ENCODE data around the gene GBX1.

Gene GBX1

DNA sequence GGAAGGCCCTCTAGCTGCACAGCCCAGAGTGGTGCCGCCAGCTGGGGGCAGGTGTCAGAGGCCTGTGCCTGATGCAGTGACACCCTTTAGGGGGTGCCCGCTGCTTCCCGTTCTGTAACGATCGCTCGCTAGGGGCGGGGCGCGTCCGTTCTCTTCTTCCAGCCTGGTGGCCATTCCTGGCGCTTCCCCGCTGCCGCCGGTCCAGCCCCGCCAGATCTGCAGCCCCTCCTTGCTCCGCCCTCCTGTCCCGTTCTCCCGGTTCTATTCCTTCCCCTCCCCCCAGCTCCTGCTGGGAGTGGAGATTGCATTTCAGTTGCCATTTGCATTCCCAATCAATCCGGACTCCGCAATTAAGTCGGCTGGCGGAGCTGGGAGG lies 42.0 kb downstream of the GBX1 start:
- DNase-seq = no peak

DNA sequence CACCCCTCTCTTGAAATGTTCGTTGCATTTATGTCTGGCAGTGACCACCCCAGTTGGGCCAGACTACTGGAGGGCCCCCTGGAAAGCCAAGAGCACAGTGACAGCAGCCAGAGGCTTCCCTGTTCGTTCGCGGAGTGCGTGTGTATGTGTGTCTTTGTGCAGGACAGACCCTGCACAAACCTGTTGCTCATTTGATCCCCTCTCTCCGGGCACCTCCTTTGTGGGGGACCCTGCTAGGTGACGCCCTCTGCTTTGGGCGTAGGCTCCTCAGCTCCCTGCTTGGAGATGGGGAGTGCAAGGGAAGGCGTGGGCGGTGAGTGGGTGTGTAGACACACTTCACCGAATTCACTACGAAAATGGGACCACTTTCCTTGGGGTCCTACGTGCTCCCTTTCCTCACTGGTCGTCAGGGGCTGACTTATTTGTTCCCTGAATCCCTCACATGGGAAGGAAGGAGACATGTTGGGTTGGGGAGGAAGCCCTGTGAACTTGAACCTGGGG lies 42.5 kb downstream of the GBX1 start:
- DNase-seq = no peak

GRCh38 chr7:151124481-151124880 lies 43.0 kb downstream of the GBX1 start:
- DNase-seq = no peak

DNA sequence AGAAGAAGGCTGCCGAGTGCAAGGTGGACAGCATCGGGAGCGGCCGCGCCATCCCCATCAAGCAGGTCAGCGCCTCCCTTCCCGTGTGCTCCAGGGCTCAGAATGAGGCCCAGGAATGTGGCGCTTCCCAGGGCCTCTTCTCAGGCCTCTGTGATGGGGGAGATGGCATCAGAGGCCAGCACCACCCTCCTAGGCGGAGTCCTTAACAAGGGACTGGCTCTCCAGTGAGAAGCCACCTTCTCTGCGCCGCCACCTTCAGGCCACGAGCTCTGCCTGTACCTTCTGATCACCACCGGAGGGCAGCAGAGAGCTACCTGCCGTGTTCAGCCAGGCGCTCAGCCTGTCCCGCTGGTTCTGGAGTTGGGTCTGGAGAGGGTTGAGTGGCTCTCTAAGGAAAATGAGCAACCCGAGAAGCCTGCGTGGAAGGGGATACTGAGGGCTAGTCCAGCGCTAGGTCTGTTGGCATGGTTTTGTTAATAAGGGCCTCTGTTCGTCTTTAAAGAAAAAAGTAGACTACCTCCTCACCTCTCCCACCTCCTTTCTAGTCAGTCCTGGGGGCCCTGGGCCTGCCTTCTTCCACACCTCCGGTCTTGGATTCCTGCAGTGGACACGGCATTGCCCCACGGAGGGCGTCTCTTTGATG lies 43.6 kb downstream of the GBX1 start:
- DNase-seq = peak; percentile 94

DNA sequence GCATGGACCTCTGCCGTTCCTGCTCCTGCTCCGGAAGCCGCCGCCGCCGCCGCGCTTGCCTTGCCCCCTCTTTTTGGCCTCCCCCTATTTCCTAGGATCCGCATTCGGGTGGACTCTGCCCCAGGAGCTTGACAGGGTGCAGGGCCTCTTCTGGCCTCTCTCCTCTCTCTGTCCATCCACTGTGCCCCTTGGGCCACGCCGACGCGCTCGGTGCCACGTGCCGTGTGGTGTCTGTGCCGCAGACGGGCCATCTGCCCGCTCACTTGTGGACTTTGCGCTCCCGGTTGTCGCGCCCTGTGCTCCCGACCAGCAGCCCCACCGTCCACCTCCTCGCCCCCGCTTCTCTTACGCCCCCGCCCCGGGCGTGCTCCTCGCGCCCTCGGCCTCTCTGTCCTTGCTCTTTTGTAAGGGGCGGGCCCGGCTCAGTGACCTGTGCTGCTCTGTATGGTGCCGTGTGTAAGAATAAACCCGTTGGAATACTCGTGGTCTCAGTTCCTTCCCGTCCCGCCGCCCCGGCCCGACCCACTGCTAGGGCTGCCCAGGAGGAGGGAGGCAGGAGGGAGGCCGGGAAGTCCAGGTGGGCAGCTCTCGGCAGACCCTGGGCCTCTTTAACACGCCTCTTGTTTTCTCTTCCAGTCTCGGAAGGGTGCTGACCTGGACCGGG lies 44.2 kb downstream of the GBX1 start:
- DNase-seq = no peak

- DNase-seq = no peak
These were observed 44.7 kb downstream of the GBX1 start for GRCh38 chr7:151122796-151123157.

- no peak for DNase-seq
These were observed 45.2 kb downstream of the GBX1 start for GRCh38 chr7:151122276-151122675.

DNA sequence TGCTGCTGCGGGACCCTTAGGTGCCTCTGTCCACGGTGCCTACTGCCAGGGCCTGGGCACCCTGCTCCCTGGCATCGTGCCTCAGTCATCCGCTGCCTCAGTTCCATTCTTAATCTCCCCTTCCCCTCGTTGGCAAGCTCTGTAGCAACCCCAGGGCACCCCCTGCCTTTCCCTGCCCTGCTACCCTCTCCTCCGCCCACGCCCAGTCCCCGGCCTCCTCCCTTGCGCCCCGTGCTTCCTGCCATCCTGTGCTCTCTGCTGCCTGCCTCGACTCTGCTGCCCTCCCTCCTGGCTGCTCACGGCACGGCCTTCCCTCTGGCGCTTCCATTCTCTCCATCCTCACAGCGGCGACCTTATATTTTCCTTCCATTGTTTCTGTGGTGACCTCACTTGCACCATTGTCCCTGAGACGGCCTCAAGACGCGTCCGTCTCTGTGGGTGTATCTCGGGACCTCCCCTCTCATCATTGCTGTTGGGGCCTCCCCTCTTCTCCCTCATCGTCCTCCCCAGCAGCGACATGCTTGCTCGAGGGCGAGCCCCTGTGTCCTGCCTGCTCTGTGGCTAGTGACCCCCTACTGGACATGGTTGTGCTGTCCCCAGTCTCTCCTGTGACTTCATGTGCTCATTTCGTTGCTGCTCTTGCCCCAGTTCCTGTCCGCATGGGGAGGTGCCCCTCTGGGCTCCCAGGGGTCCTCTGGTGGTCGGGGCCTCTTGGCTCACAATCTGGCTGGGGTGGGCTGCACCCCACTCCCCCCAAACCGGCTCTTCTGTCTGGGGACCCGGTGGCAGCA lies 45.9 kb downstream of the GBX1 start:
- no peak for DNase-seq

DNA sequence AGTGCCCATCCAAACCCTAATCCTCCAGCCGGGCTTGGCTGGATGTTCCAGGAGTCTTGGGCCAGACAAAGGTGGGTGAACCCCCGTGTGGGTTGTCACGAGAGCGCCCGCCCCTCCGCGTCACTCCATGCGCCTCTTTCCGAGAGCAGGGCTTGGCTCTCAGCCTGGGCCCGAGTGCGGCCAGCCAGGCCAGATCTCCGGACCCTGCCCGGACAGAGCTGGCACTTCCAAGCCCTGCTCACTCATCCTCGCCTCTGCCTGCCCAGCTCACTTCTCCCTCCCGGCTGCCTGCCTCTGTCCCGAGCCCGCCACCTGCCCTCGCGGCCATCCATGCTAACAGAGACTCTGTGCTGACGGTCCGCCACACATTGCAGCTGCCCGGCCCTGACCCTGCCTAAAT lies 46.6 kb downstream of the GBX1 start:
- DNase-seq = no peak

- no peak for DNase-seq
These were observed 47.6 kb downstream of the GBX1 start for GRCh38 chr7:151119902-151120301.

GRCh38 chr7:151119055-151119415 lies 48.5 kb downstream of the GBX1 start:
- no peak for DNase-seq

GRCh38 chr7:151118108-151119054 lies 49.1 kb downstream of the GBX1 start:
- no peak for DNase-seq

DNA sequence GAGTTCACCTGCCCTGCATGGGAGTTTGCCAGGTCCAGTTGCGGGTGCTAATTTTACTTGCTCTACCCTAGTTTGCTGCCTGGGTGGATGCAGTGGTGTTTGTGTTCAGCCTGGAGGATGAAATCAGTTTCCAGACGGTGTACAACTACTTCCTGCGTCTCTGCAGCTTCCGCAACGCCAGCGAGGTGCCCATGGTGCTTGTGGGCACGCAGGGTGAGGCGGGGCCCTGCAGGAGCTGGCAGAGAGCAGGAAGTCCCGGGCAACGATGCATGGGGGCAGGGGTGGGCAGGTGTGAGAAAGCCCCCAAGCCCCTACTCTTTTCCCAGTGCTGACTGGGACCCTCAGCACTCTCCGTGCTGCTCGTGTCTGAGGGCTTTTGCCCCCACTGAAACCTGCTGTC lies 49.9 kb downstream of the GBX1 start:
- DNase-seq = no peak

DNA sequence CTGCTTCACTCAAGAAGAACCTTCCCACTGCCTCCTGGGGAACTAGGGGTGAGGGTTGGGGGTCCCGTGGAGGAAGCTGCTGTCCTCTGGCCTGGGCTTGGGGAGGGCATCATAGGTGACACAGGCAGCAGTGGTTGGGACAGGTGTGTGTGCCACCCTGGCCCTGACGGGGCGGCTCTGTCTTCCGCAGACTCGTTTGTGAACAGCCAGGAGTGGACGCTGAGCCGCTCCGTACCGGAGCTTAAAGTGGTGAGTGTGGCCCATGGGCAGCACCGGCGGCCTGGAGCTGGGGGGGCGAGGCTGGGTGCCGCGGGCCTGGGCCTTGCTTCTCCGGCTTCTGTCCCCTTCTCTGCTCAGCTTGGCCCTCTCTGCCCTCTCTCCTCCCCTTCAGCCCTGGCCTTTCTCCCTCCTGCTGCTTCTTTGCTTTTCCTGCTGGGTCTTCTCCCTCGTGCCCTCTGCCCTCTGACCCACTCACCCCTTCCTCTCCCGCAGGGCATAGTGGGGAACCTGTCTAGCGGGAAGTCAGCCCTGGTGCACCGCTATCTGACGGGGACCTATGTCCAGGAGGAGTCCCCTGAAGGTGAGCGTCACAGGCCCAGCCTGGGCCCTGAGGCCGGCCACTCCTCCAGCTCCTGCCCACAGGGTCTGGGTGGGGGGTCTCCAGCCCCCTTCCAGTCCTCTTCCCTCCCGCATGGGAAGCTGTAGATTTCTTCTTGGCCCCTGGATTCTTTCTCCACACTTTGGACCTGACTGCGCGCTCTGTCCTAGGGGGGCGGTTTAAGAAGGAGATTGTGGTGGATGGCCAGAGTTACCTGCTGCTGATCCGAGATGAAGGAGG lies 50.7 kb downstream of the GBX1 start:
- no peak for DNase-seq

DNA sequence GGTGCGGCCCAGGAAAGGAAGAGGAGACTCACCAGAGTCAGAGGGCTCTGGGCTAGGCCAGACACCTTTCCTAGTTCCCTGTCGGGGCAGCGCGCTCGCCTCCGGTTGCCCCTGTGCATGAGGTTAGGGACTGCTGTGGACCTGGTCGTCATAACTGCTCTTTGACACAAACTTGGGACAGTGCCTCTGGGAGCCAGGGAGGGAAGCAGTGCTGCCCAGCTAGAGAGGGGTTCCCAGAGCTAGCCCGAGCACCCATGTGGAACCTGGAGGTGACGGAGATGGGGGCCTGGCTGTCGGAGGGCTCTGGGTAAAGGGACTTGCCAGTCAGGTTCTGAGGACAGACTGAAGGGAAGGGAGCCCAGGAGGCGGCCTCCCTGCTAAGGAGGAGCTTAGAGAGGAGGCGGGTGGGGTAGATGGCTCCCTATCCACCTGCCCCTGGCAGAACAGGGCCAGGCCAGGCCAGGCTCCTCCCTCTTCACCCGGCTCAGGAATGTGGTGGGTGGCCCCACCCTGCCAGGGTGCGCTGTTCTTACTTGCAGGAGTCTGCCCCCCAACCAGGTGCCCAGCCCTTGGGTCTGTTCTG lies 51.6 kb downstream of the GBX1 start:
- peak; percentile 24 for DNase-seq

DNA sequence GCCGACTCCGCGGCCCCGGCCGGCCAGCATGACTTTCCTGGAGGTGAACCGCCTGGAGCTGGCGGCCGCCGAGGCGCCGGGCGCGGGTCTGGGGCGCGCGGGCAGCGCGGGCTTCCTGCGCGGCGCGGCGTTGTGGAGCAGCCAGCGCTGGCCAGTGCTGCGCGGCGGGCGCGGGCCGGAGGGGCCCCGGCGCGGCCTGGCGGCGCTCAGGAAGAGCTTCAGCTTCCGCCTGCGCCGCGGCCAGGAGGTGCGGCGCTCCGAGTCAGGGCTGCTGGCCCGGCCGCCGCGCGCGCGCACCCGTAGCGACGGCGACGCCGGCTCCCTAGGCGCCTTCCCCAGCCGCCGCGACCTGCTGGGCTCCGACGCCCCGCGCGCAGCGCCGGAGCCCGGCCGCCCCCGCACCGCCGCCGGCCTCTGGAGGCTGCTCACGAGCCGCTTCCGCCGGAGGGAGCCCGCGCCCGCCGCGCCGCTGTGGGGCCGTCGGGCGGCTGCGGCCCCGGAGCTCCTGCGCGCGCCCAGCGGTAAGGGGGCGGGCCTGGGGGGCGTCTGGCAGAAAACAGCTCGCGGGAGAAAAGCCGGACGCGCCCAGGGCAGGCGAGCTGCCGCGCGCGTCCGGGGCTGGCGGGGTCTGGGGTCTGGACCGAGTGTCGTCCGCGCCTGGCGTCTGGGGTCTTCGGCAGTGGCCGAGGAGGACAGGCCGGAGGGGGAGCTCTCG lies 52.2 kb downstream of the GBX1 start:
- DNase-seq = peak; percentile 66

GRCh38 chr7:151114151-151115090 lies 53.1 kb downstream of the GBX1 start:
- DNase-seq = peak; percentile 54

DNA sequence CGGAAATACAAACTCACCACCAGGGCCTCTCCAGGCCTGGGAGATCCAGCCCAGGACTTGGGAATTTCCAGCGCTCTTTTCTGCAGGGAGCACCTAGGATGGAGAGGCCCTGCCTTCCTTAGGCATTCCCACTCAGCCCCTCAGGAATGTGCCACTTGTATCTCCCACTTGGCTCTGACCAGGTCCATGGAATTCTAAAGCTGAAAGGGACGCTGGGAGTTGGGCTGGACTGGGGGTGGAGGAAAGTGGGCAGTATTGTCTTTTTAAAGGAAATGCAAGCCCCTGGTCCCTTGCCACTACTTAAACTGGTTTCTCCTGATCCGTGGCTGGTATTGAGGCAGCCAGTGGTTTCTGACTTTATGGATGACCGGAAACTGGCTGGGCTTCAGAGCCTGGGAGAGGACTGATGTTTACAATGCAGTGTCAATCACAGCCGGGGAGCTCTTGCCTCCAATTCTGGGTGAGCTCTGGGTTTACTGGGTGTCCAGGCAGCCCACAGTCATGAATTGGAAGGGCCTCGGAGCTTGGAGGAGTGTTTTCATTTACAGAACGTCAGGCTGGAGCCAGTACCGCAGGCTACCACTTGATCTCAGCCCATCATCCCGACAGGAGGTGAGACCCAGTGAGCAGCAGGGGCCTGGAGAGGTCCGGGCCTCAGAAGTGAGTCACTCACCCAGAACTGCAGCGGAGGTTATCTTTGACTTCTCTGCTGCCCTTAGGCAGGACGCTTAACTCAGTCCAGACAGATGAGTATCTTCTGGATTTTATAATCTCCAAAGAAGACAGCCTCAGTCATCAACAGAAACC lies 53.9 kb downstream of the GBX1 start:
- peak; percentile 19 for DNase-seq

All from hematopoietic multipotent progenitor cell treated with erythropoietin and hydrocortisone succinate and interleukin-3 and kit ligand, for 6 days (in vitro differentiated cells).